ENCODE measurements around the gene ABHD2.
"Not testable (repeated sequence)": the region's sequence is repeated elsewhere in the genome, so short reads cannot be mapped to it uniquely, and the experiment has no call there.

Gene ABHD2

GRCh38 chr15:89136078-89136806 is 48.0 kb downstream of the ABHD2 start:
- no peak for TF ChIP-seq CTCF (IDR thresholded peaks at IDR 0.05; ENCODE audit: insufficient read depth, low read depth, low read length, missing control alignments)
- DNase-seq (ENCODE audit: low read depth): no peak
- H3K4me3 ChIP-seq (ENCODE audit: low read depth, low read length): no peak overlapping the region

GRCh38 chr15:89136818-89137772 is 48.8 kb downstream of the ABHD2 start:
- DNase-seq (ENCODE audit: low read depth): no peak
- no peak overlapping the region for H3K4me3 ChIP-seq (ENCODE audit: low read depth, low read length)
- TF ChIP-seq CTCF (IDR thresholded peaks at IDR 0.05; ENCODE audit: insufficient read depth, low read depth, low read length, missing control alignments): no peak

GRCh38 chr15:89137926-89138325 is 49.7 kb downstream of the ABHD2 start:
- no peak for TF ChIP-seq CTCF (IDR thresholded peaks at IDR 0.05; ENCODE audit: insufficient read depth, low read depth, low read length, missing control alignments)
- DNase-seq (ENCODE audit: low read depth): no peak
- H3K4me3 ChIP-seq (ENCODE audit: low read depth, low read length): no peak overlapping the region

- H3K4me3 ChIP-seq (ENCODE audit: low read depth, low read length): no peak overlapping the region
- no peak for DNase-seq (ENCODE audit: low read depth)
- no peak for TF ChIP-seq CTCF (IDR thresholded peaks at IDR 0.05; ENCODE audit: insufficient read depth, low read depth, low read length, missing control alignments)
Measured at GRCh38 chr15:89138999-89139612, 50.9 kb downstream of the ABHD2 start.

- DNase-seq (ENCODE audit: low read depth): no peak
- no peak for TF ChIP-seq CTCF (IDR thresholded peaks at IDR 0.05; ENCODE audit: insufficient read depth, low read depth, low read length, missing control alignments)
- no peak overlapping the region for H3K4me3 ChIP-seq (ENCODE audit: low read depth, low read length)
Measured at GRCh38 chr15:89139613-89140499, 51.6 kb downstream of the ABHD2 start.

GRCh38 chr15:89140595-89140994 is 52.3 kb downstream of the ABHD2 start:
- no peak overlapping the region for H3K4me3 ChIP-seq (ENCODE audit: low read depth, low read length)
- DNase-seq (ENCODE audit: low read depth): no peak
- no peak for TF ChIP-seq CTCF (IDR thresholded peaks at IDR 0.05; ENCODE audit: insufficient read depth, low read depth, low read length, missing control alignments)

GRCh38 chr15:89141159-89141558 is 52.9 kb downstream of the ABHD2 start:
- H3K4me3 ChIP-seq (ENCODE audit: low read depth, low read length); DNase-seq (ENCODE audit: low read depth): not testable (repeated sequence)

All from GM12865 (cell line).